ENCODE results near the gene SMIM36.

SMIM36 gene

DNA sequence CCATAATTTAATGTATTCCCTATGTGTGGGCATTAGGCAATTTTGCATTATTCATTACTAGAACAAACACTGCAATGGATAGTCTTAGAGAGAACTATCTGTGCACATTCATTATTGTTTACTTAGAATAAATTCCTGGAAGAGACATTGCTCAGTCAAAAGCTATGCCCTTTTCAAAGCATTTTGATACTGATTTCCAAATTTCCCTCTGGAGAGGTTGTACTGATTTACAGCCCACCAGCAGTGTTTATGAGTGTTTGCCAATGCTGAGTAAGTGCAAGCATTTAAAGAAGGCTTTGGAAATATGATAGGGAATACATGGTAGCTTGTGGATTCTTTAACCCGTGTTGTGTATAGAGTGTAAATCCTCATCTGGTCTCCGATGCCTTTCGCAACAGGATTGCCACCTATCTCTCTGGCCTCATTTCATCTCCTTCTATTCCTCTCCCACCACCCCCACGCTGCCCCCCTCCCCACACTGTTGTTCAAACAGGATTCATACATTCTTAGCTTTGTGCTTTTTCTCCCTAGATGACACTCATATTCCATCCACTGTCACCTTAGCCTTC is 56.3 kb downstream of the SMIM36 start:
- TF ChIP-seq, protein P1, sequence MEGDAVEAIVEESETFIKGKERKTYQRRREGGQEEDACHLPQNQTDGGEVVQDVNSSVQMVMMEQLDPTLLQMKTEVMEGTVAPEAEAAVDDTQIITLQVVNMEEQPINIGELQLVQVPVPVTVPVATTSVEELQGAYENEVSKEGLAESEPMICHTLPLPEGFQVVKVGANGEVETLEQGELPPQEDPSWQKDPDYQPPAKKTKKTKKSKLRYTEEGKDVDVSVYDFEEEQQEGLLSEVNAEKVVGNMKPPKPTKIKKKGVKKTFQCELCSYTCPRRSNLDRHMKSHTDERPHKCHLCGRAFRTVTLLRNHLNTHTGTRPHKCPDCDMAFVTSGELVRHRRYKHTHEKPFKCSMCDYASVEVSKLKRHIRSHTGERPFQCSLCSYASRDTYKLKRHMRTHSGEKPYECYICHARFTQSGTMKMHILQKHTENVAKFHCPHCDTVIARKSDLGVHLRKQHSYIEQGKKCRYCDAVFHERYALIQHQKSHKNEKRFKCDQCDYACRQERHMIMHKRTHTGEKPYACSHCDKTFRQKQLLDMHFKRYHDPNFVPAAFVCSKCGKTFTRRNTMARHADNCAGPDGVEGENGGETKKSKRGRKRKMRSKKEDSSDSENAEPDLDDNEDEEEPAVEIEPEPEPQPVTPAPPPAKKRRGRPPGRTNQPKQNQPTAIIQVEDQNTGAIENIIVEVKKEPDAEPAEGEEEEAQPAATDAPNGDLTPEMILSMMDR (conservative IDR thresholded peaks at IDR 0.05; ENCODE audit: low read depth, low read length), result no peak
- H3K4me3 ChIP-seq (ENCODE audit: low read depth, low read length), result no peak overlapping the region
- peak; percentile 90 for DNase-seq (ENCODE audit: low read depth)

DNA sequence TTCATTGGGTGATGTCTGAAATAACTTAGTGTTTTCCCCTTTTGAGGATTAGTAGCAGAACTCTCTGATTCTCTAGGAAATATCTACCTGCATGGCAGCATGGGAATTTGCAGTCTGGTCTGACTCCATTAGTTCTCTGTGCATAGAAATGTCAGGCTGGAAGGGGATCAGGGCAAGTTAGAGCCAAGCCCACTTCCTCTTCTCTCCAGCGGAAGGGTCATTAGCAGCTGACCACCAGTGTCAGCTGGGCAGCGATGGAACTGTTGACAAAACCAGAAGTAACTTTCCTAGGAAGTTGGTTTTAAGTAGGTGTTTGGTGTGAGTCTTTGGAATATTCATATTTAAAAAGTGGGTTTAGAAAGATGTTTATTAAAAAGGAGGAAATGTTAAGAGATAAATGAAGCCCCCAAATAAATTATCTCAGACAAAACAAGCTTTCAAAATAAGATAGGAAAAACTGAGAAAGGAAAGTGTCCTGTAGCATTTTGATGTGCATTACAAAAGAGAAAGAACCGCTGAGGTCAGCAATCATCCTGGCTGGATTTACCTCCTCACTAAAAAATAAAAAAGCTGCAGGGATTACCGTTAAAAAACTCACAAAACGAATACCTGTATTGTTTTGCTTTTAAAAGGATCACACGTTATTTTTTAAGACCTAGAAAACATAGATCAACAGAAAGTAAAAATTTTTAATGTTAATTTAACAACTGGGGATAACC is 57.3 kb downstream of the SMIM36 start:
- no peak overlapping the region for H3K4me3 ChIP-seq (ENCODE audit: low read depth, low read length)
- no peak for DNase-seq (ENCODE audit: low read depth)
- TF ChIP-seq, protein P1 (conservative IDR thresholded peaks at IDR 0.05; ENCODE audit: low read depth, low read length), result no peak

DNA sequence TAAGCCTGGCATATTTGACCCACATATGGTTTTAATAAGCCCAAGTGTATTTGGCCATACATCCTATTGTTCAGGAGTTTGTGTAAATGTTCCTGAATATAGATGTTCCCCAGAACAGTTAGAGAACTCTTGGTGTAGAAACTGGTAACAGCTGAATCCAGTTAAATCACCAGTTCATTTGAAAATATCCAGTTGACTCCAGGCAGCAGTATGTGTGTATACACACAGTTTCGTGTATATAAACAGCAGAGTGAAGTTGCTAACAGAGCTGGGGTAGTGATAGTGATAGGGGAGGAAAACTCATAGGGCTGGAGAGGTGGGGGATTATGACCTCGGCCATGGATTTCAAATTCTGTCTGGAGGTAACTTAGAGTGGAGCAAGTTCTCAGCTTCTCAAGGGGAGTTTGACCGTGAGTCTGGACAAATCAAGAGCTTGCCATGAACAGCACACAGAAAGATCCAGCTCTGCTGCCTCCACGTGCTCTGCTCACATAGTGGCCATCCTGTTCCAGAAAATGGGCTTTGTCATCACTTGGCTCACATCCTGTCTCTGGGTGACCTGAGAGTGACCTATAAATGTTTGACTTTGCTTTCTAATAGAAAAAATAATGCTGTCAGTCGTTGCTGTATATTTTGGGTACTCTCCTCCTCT is 59.0 kb downstream of the SMIM36 start:
- DNase-seq (ENCODE audit: low read depth), result peak; percentile 84
- no peak overlapping the region for H3K4me3 ChIP-seq (ENCODE audit: low read depth, low read length)
- TF ChIP-seq, protein P1 (conservative IDR thresholded peaks at IDR 0.05; ENCODE audit: low read depth, low read length), result no peak

DNA sequence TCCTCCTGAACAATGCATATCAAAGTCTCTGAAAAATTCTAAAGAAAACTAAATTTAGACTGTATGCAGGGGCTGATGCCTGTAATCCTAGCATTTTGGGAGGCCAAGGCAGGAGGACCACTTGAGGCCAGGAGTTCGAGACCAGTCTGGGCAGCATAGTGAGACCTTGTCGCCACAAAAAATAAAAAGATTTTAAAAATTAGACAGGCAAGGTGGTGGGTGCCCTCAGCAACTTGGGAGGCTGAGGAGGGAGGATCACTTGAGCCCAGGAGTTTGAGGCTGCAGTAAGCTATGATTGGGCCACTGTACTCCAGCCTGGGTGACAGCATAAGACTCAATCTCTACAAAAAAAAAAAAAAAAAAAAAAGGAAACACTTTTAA is 59.5 kb downstream of the SMIM36 start:
- no peak for DNase-seq (ENCODE audit: low read depth)
- no peak overlapping the region for H3K4me3 ChIP-seq (ENCODE audit: low read depth, low read length)
- TF ChIP-seq, protein P1 (conservative IDR thresholded peaks at IDR 0.05; ENCODE audit: low read depth, low read length), result no peak

DNA sequence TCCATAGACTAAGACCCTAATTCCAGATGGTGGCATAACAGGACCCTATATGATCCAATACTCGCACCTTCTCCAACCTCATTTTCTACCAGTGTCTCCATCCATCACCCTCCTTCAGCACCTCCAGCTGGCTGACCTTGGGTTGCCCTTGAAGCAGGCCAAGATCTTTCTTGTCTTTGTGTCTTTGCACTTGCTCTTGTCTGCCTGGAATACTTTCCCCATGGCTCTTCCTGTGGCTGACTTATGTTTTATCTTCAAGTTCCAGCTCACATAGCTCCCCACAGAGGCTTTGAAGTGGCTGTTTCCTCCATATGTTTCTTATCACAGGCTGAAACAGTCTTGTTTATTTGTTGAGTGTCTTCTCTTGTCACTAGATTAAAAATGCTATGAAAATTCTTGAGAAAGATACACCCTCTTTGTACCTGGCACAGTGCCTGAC is 60.0 kb downstream of the SMIM36 start:
- TF ChIP-seq, protein P1 (conservative IDR thresholded peaks at IDR 0.05; ENCODE audit: low read depth, low read length), result no peak
- peak; percentile 80 for DNase-seq (ENCODE audit: low read depth)
- no peak overlapping the region for H3K4me3 ChIP-seq (ENCODE audit: low read depth, low read length)

DNA sequence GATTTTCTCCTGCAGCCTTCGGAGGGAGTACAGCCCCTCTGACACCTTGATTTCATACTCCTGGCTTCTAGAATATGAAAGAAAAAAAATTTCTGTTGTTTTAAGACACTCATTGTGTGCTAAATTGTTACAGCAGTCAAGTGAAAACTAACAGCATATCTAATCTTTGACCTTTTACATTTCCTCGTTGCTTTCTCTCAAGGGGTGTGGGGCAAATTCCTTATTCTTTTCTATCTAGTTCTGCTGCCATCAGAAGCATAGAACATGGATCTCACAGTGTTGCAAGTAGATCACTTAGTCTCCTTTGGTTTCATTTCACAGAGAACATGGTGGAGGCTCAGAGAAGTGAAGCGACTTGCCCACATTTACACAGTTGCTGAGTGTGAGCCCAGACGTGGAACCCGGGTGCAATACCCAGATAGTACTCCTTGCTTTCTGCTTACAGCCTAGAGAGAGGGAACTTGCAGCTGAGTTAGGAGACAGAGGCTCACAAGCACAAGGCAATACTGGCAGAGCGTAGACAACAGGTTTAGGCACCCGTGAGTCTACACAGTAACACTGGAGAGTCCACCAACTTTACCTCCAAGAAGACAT is 60.9 kb downstream of the SMIM36 start:
- H3K4me3 ChIP-seq (ENCODE audit: low read depth, low read length), result no peak overlapping the region
- TF ChIP-seq, protein P1 (conservative IDR thresholded peaks at IDR 0.05; ENCODE audit: low read depth, low read length), result no peak

More for the DNA sequence above, 60.9 kb downstream of the SMIM36 start:
- DNase-seq (ENCODE audit: low read depth), result no peak

Measured in choroid plexus epithelial cell (primary cell).